Fibroblast of lung (primary cell): ENCODE results near the gene AKR1B15. TPM values are rescaled to one million over a fixed set of nuclear protein-coding genes. Genes with fewer than 3 reads are reported as not detected.

Experiments
- DNase-seq, 2 donors: peaks; one replicate each; pipeline versions ENCODE4 v3.0.0 to v3.0.0-alpha.2; 2010; ENCODE audit warnings: low read depth in 2 of 2
- H2AFZ ChIP-seq: 2 replicates; pipeline ENCODE4 v1.5.1; 2012; ENCODE audit warnings: low read length, control low read depth, inconsistent platforms
- H3K27ac ChIP-seq: 2 replicates; pipeline ENCODE4 v1.5.1; 2011; ENCODE audit warnings: low read length, control low read depth; ENCODE audit not compliant: insufficient read depth
- H3K27me3 ChIP-seq: 2 replicates; pipeline ENCODE4 v1.5.1; 2011; ENCODE audit warnings: mild to moderate bottlenecking, low read length; ENCODE audit not compliant: control insufficient read depth, insufficient read depth
- H3K36me3 ChIP-seq: 2 replicates; pipeline ENCODE4 v1.5.1; 2011; ENCODE audit warnings: low read length; ENCODE audit not compliant: control insufficient read depth, insufficient read depth
- H3K4me1 ChIP-seq: 2 replicates; pipeline ENCODE4 v1.5.1; 2011; ENCODE audit warnings: low read length; ENCODE audit not compliant: control insufficient read depth, insufficient read depth; ENCODE audit errors: extremely low read depth
- H3K4me2 ChIP-seq: 2 replicates; pipeline ENCODE4 v1.5.1; 2011; ENCODE audit warnings: low read length, control low read depth; ENCODE audit not compliant: insufficient read depth; ENCODE audit errors: extremely low read depth
- H3K4me3 ChIP-seq, 4 experiments: fragments of 200-600 bp in 1 of 4; sonication (generic) in 1 of 4; replicated peaks in 1 of 4; 2 replicates each; pipeline ENCODE4 v1.5.1; 2011 to 2016; ENCODE audit warnings: low read length in 4 of 4, low read depth in 3 of 4, mild to moderate bottlenecking in 3 of 4, control low read depth in 2 of 4, inconsistent platforms in 1 of 4, mixed read lengths in 1 of 4; ENCODE audit not compliant: insufficient read depth in 1 of 4; ENCODE audit errors: control extremely low read depth in 1 of 4
- H3K79me2 ChIP-seq: 2 replicates; pipeline ENCODE4 v1.5.1; 2012; ENCODE audit warnings: mild to moderate bottlenecking, low read length, inconsistent platforms; ENCODE audit not compliant: control insufficient read depth, insufficient read depth
- H3K9ac ChIP-seq: 2 replicates; pipeline ENCODE4 v1.5.1; 2011; ENCODE audit warnings: mild to moderate bottlenecking, low read length, control low read depth; ENCODE audit not compliant: insufficient read depth
- H3K9me3 ChIP-seq: 2 replicates; pipeline ENCODE4 v1.5.1; 2012; ENCODE audit warnings: low read depth, low read length; ENCODE audit not compliant: control insufficient read depth, insufficient read depth
- H4K20me1 ChIP-seq: 2 replicates; pipeline ENCODE4 v1.5.1; 2011; ENCODE audit warnings: low read length; ENCODE audit not compliant: control insufficient read depth, insufficient read depth; ENCODE audit errors: extremely low read depth
- EZH2 ChIP-seq: IDR thresholded peaks from 2 replicates; pipeline ENCODE4 v1.5.1; 2012; ENCODE audit warnings: low read length, control low read depth, mild to moderate bottlenecking; ENCODE audit errors: missing control alignments
- polyA plus RNA-seq, 2 donors: library from polyadenylated mRNA; depleted of rRNA in 1 of 2; stranded (reverse) in 1 of 2; unstranded in 1 of 2; fragments of >200 nt; gene quantifications; 2 replicates each; pipeline ENCODE4 v1.2.1, GENCODE V29; 2011 to 2012; ENCODE audit warnings: missing spikeins in 1 of 2
- total RNA-seq: library from RNA; depleted of rRNA; stranded (reverse); fragments of >200 nt; gene quantifications from 2 replicates; pipeline ENCODE4 v1.2.1, GENCODE V29; 2014
- TF ChIP-seq, protein P1 (sequence below), 2 donors: IDR thresholded peaks in 1 of 2; conservative IDR thresholded peaks in 1 of 2; 1 replicate in 1 of 2; 2 replicates in 1 of 2; pipeline ENCODE4 v1.5.1; 2011 to 2012; ENCODE audit warnings: low read length in 2 of 2, control low read depth in 1 of 2, inconsistent platforms in 1 of 2, low read depth in 1 of 2, mild to moderate bottlenecking in 1 of 2

AKR1B15 gene
- total and polyA plus RNA-seq, 2 donors (not counting 1 experiment from before 2014, with no cell fraction given), result not detected

DNA sequence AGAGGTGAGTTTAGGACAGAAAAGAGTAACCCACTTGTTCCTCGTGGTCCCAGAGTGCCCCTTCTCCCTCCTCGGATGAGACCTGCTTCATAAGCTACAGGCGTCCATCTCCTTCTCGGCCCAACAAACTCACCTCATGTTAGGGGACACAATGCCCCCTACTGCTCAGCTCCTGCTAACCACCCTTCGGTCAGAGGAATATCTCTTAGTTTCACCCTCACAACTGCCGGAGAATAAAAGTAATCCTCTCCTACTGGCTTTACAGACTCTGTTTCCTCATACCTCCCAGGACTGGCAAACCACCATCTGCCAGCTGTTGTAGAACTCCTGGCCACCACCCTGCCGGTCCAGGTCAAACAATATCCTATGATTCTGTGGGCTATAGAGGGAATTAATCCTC is 3.2 kb downstream of the AKR1B15 start:
- H3K4me2 ChIP-seq, result no peak overlapping the region
- no peak overlapping the region for H2AFZ ChIP-seq
- peaks cover 5% of the 10 kb centered on the region for H3K27me3 ChIP-seq
- no peaks in the 10 kb centered on the region for H3K9me3 ChIP-seq
- no peaks in the 10 kb centered on the region for H3K4me1 ChIP-seq
- no peak for TF ChIP-seq EZH2
- TF ChIP-seq, protein P1, sequence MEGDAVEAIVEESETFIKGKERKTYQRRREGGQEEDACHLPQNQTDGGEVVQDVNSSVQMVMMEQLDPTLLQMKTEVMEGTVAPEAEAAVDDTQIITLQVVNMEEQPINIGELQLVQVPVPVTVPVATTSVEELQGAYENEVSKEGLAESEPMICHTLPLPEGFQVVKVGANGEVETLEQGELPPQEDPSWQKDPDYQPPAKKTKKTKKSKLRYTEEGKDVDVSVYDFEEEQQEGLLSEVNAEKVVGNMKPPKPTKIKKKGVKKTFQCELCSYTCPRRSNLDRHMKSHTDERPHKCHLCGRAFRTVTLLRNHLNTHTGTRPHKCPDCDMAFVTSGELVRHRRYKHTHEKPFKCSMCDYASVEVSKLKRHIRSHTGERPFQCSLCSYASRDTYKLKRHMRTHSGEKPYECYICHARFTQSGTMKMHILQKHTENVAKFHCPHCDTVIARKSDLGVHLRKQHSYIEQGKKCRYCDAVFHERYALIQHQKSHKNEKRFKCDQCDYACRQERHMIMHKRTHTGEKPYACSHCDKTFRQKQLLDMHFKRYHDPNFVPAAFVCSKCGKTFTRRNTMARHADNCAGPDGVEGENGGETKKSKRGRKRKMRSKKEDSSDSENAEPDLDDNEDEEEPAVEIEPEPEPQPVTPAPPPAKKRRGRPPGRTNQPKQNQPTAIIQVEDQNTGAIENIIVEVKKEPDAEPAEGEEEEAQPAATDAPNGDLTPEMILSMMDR (conservative IDR thresholded peaks at IDR 0.05 in 1 of 2, IDR thresholded peaks at IDR 0.05 in 1 of 2; ENCODE audit: low read depth in 1 of 2, low read length in 2 of 2), result peak; percentile 28 to 39
- H3K27ac ChIP-seq, result no peak overlapping the region
- H3K36me3 ChIP-seq, result no peaks in the 10 kb centered on the region
- no peak overlapping the region for H3K4me3 ChIP-seq
- no peaks in the 10 kb centered on the region for H3K79me2 ChIP-seq
- peak in 1 of 2 donors; percentile 33 for DNase-seq
- H4K20me1 ChIP-seq, result no peaks in the 10 kb centered on the region
- no peak overlapping the region for H3K9ac ChIP-seq

DNA sequence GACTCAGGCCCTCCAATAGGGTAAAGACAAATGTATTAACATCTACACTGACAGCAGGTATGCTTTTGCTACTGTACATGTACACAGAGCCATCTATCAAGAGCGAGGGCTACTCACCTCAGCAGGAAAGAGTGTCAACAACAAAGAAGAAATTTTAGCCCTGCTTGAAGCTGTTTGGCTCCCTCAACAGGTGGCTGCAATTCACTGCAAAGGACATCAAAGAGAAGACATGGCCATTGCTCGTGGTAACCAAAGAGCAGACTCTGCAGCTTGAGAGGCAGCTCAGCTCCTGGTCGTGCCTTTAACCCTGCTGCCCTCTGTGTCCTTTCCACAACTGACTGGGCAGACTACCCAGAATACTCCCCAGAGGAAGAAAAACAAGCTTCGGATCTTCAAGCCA is 5.1 kb downstream of the AKR1B15 start:
- Histone ChIP-seq H3K27me3 (peaks cover 8% of the 10 kb centered on the region), H3K4me1 (no peaks in the 10 kb centered on the region), H3K79me2 (no peaks in the 10 kb centered on the region), H3K9me3 (no peaks in the 10 kb centered on the region), H2AFZ (no peak overlapping the region), H3K4me3 (no peak overlapping the region), H3K36me3 (no peaks in the 10 kb centered on the region), H3K4me2 (no peak overlapping the region), H4K20me1 (no peaks in the 10 kb centered on the region), H3K27ac (no peak overlapping the region), H3K9ac (no peak overlapping the region)
- DNase-seq, result no peak
- no peak for TF ChIP-seq EZH2
- TF ChIP-seq, protein P1 (conservative IDR thresholded peaks at IDR 0.05 in 1 of 2, IDR thresholded peaks at IDR 0.05 in 1 of 2; ENCODE audit: low read depth in 1 of 2, low read length in 2 of 2), result peak; percentile 5 to 25

DNA sequence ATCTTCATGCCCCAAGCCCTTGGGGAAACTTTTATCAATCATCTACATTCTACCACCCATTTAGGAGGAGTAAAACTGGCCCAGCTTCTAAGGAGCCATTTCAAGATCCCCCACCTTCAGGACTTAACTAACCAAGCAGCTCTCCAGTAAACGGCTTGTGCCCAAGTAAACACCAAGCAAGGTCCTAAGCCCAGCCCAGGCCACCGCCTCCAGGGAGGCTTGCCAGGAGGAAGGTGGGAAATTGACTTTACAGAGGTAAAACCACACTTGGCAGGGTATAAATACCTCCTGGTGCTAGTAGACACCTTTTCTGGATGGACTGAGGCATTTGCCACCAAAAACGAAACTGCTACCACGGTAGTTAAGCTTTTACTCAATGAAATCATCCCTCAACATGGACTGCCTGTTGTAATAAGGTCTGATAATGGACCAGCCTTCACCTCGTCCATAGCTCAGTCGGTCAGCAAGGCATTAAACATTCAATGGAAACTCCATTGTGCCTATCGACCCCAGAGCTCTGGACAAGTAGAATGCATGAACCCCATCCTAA is 5.6 kb downstream of the AKR1B15 start:
- Histone ChIP-seq H3K9ac (no peak overlapping the region), H4K20me1 (no peaks in the 10 kb centered on the region), H3K4me2 (no peak overlapping the region), H3K36me3 (no peaks in the 10 kb centered on the region), H3K79me2 (no peaks in the 10 kb centered on the region), H3K27me3 (peaks cover 8% of the 10 kb centered on the region), H3K27ac (no peak overlapping the region), H2AFZ (no peak overlapping the region), H3K4me1 (no peaks in the 10 kb centered on the region), H3K4me3 (no peak overlapping the region), H3K9me3 (no peaks in the 10 kb centered on the region)
- TF ChIP-seq, protein P1 (conservative IDR thresholded peaks at IDR 0.05 in 1 of 2, IDR thresholded peaks at IDR 0.05 in 1 of 2; ENCODE audit: low read depth in 1 of 2, low read length in 2 of 2), result no peak
- TF ChIP-seq EZH2, result no peak
- no peak for DNase-seq
